ENCODE results near the gene DIS3L2.
"Not testable (repeated sequence)": the region's sequence is repeated elsewhere in the genome, so short reads cannot be mapped to it uniquely, and the experiment has no call there.

The DIS3L2 gene

GRCh38 chr2:232322560-232323327 is 361.2 kb downstream of the DIS3L2 start:
- DNase-seq (ENCODE audit: low spot score), result no peak

- DNase-seq (ENCODE audit: low spot score), result no peak
Measured at GRCh38 chr2:232323328-232323650, 361.8 kb downstream of the DIS3L2 start.

GRCh38 chr2:232323967-232324366 is 362.5 kb downstream of the DIS3L2 start:
- not testable (repeated sequence) for DNase-seq (ENCODE audit: low spot score)

- DNase-seq (ENCODE audit: low spot score), result no peak
Measured at GRCh38 chr2:232324778-232325177, 363.3 kb downstream of the DIS3L2 start.

GRCh38 chr2:232325324-232326273 is 364.1 kb downstream of the DIS3L2 start:
- peak; percentile 79 for DNase-seq (ENCODE audit: low spot score)

GRCh38 chr2:232326274-232327104 is 365.0 kb downstream of the DIS3L2 start:
- not testable (repeated sequence) for DNase-seq (ENCODE audit: low spot score)

- peak; percentile 91 for DNase-seq (ENCODE audit: low spot score)
Measured at GRCh38 chr2:232327105-232328031, 365.9 kb downstream of the DIS3L2 start.

GRCh38 chr2:232328032-232328422 is 366.5 kb downstream of the DIS3L2 start:
- DNase-seq (ENCODE audit: low spot score), result no peak

GRCh38 chr2:232328516-232329460 is 367.3 kb downstream of the DIS3L2 start:
- DNase-seq (ENCODE audit: low spot score), result no peak

- no peak for DNase-seq (ENCODE audit: low spot score)
Measured at GRCh38 chr2:232329716-232330067, 368.2 kb downstream of the DIS3L2 start.

- peak; percentile 51 for DNase-seq (ENCODE audit: low spot score)
Measured at GRCh38 chr2:232330068-232330999, 368.8 kb downstream of the DIS3L2 start.

GRCh38 chr2:232331061-232331460 is 369.5 kb downstream of the DIS3L2 start:
- DNase-seq (ENCODE audit: low spot score), result not testable (repeated sequence)

GRCh38 chr2:232331641-232332040 is 370.1 kb downstream of the DIS3L2 start:
- DNase-seq (ENCODE audit: low spot score), result not testable (repeated sequence)

GRCh38 chr2:232332244-232332939 is 370.9 kb downstream of the DIS3L2 start:
- not testable (repeated sequence) for DNase-seq (ENCODE audit: low spot score)

GRCh38 chr2:232332940-232333259 is 371.4 kb downstream of the DIS3L2 start:
- no peak for DNase-seq (ENCODE audit: low spot score)

- DNase-seq (ENCODE audit: low spot score), result no peak
Measured at GRCh38 chr2:232333361-232334135, 372.0 kb downstream of the DIS3L2 start.

- not testable (repeated sequence) for DNase-seq (ENCODE audit: low spot score)
Measured at GRCh38 chr2:232334136-232334884, 372.8 kb downstream of the DIS3L2 start.
